Astrocyte of the cerebellum (primary cell): Measurements from ENCODE around the gene SFT2D2.

Experiments
- DNase-seq: peaks from one replicate; pipeline ENCODE4 v3.0.0-alpha.2; 2011; ENCODE audit warnings: low read depth
- H3K4me3 ChIP-seq: 2 replicates; pipeline ENCODE4 v1.5.1; 2011; ENCODE audit warnings: mild to moderate bottlenecking, low read depth, low read length, moderate library complexity
- CTCF ChIP-seq: IDR thresholded peaks from 2 replicates; pipeline ENCODE4 v1.5.1; 2012; ENCODE audit warnings: low read length, low read depth, moderate library complexity, mild to moderate bottlenecking; ENCODE audit errors: missing control alignments
- in situ Hi-C: cut with HindIII; loops from 2 replicates; pipeline ENCODE4 v1.10.0; 2017; ENCODE audit warnings: low sequenced_read_pairs

The SFT2D2 gene

GRCh38 chr1:168223261-168223660 is 2.5 kb upstream of the SFT2D2 start:
- no peak overlapping the region for H3K4me3 ChIP-seq
- TF ChIP-seq CTCF = no peak
- in situ Hi-C loops = no loop called here
- no peak for DNase-seq

- in situ Hi-C loops = no loop called here
- TF ChIP-seq CTCF = no peak
- DNase-seq = no peak
- H3K4me3 ChIP-seq = no peak overlapping the region
Measured at GRCh38 chr1:168223681-168224540, 1.9 kb upstream of the SFT2D2 start.

- in situ Hi-C loops = no loop called here
- no peak for TF ChIP-seq CTCF
- no peak for DNase-seq
- H3K4me3 ChIP-seq = peak overlapping the region; percentile 95
Measured at GRCh38 chr1:168224991-168225390, 813 bp upstream of the SFT2D2 start.

GRCh38 chr1:168227620-168228019 is 1.8 kb downstream of the SFT2D2 start:
- peak overlapping the region; percentile 95 for H3K4me3 ChIP-seq
- in situ Hi-C loops = no loop called here
- no peak for DNase-seq
- TF ChIP-seq CTCF = no peak

- TF ChIP-seq CTCF = no peak
- no peak overlapping the region for H3K4me3 ChIP-seq
- in situ Hi-C loops = no loop called here
- no peak for DNase-seq
Measured at GRCh38 chr1:168229893-168230292, 4.1 kb downstream of the SFT2D2 start.

GRCh38 chr1:168230709-168231108 is 4.9 kb downstream of the SFT2D2 start:
- no peak for TF ChIP-seq CTCF
- DNase-seq = no peak
- in situ Hi-C loops = no loop called here
- no peak overlapping the region for H3K4me3 ChIP-seq
